ENCODE data around the gene MBNL2.

Gene MBNL2

DNA sequence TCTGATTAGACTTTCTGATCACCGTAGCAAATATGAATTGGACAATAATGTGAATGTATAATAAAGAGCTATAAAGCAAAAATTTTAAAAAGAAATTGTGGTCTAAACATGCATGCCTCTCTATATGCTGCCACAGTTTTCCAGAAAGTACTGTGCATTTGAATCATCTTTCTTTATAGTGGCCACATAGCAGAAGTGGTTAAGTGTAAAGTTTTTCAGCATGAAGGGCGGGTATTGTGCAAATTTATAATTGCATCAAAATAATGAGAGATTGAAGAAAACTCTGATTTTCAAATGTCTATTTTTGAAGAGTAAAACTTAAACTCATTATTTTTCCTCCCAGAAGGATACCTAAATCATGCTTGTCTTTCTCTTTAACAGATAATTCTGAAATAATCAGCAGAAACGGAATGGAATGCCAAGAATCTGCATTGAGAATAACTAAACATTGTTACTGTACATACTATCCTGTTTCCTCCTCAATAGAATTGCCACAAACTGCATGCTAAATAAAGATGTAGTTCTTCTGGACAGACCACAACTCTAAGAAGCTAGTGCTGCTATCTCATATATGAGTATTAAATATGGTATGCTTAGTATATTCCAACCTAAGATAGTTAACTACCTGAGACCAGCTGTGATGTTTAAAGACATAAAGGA, 168.9 kb downstream of the MBNL2 start:
- DNase-seq, result no peak

DNA sequence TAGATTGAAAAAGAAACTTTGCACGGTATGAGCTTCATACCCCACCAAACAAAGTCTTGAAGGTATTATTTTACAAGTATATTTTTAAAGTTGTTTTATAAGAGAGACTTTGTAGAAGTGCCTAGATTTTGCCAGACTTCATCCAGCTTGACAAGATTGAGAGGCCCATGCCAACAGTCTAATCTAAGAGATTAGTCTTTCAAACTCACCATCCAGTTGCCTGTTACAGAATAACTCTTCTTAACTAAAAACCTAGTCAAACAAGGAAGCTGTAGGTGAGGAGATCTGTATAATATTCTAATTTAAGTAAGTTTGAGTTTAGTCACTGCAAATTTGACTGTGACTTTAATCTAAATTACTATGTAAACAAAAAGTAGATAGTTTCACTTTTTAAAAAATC, 169.9 kb downstream of the MBNL2 start:
- DNase-seq, result no peak

- DNase-seq, result no peak
Observed at GRCh38 chr13:97394542-97394941, 172.4 kb downstream of the MBNL2 start.

- no peak for DNase-seq
Observed at GRCh38 chr13:97395447-97396136, 173.5 kb downstream of the MBNL2 start.

- DNase-seq, result no peak
Observed at GRCh38 chr13:97397267-97397666, 175.1 kb downstream of the MBNL2 start.

DNA sequence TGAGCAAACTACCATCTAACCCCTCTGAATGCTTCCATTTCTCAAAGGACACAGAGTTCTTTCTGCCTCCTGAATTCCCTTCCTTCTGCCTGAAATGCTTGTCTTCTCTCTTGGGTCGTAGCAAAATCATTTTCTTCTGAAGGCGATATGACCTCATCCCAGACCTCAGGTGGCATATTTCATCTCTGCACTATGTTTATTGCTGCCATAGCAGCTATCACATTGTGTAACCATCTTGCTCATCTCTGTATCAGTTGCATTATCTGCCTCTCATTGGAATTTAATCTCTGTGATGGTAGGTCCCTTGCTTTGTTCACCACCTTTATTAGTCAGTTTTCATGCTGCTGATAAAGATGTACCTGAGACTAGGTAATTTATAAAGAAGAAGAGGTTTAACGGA, 179.3 kb downstream of the MBNL2 start:
- no peak for DNase-seq

- DNase-seq, result no peak
Observed at GRCh38 chr13:97403893-97404750, 182.0 kb downstream of the MBNL2 start.

- no peak for DNase-seq
Observed at GRCh38 chr13:97407540-97407939, 185.4 kb downstream of the MBNL2 start.

DNA sequence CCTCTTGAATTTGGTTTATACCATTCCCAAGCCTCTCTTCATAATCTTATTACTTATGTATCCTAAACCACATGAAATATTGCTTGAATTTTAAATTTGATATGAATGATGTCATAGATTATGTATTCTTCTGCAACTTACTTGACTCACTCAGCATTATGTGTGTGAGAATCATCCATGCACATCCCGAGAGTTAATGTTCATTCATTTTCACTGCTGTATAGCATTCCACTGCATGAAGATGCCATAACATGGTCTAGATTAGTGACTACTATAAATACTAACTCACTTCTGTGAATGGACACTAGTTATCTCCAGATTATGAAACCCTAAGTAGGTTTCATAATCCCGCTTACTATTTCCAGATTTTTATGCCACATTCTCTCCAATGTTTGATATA, 186.8 kb downstream of the MBNL2 start:
- no peak for DNase-seq

GRCh38 chr13:97411984-97412383, 189.9 kb downstream of the MBNL2 start:
- no peak for DNase-seq

GRCh38 chr13:97413694-97414093, 191.6 kb downstream of the MBNL2 start:
- DNase-seq, result no peak

DNA sequence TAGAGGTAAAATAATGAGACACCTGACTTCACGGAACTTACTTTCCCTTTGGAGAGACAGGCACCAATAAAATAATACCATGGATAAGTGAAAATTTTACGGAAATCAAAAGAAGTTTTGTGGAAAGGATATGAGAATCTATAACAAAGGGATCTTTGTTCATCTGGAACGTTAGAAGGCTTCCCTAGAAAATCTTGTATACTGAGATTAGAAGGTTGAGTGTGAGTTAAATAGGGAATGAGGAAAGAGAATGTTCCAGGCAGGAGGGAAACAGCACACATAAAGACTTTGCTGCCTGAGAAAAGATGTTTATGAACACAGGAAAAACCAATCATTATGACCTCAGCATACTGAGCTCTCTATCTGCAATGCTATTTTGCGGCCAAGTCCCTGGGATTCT, 192.3 kb downstream of the MBNL2 start:
- no peak for DNase-seq

DNA sequence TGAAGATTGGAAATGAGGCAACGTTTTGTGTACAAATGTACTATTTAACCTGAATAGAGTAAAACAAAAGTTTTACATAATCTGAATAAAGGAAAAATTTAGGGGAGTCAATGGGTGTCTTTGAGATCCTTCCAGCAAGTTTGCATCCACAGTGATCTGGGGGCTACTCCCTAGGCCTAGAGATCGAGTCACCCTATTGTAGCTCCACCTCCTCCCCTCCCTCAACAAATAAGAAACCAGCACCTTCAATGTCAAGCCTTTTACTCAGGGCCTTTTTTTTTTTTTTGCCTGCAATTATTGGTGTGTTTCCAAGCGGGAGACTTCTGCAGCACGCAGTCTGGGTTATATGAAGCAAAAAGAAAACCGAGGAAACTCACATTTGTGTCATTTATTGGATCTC, 195.6 kb downstream of the MBNL2 start:
- no peak for DNase-seq

DNA sequence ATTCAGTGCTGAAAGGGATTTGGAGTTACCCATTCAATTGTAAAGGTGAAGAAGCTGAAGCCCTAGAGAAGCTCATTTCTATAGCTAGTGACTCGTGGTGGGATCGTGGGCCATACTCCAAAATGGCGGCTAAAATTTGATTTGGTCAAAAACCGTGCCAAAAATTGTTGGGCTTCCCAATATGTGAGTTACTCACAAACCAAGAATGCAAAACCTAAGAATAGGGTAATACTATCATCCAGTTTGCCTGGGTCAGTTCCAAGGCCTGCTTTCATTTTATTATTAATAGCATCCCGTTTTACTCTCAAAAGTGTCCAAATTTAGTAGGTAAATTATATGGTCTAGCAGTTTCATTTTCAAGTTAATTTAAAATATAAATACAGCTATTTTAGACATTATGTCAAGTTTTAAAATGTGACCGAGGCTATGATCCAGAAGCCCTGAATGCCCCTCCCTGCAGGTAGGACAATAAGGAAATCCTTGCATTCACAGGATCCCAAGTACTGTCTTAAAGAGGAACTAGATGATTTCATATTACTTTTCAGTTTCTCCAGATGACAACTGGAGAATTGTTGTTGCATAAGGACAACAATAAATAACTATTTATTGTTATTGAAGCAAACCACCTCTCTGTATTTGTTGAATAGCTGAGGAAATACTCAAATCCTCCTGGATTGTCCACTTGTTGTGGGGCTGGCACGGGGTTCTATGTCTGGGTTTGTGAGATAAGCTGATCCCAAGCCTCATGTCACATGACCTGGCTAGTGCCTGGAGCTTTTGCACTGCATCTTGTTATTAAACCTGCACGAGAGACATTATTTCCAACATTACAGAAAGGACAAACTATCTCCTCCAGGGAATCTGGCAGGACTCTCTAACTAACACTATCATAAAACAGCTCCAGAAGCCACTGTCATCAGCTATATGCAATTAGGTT, 200.3 kb downstream of the MBNL2 start:
- no peak for DNase-seq

- DNase-seq, result no peak
Observed at GRCh38 chr13:97423300-97424045, 201.3 kb downstream of the MBNL2 start.

- DNase-seq, result no peak
Observed at GRCh38 chr13:97425590-97425989, 203.5 kb downstream of the MBNL2 start.

- no peak for DNase-seq
Observed at GRCh38 chr13:97426695-97427094, 204.6 kb downstream of the MBNL2 start.

- DNase-seq, result no peak
Observed at GRCh38 chr13:97429681-97430081, 207.5 kb downstream of the MBNL2 start.

DNA sequence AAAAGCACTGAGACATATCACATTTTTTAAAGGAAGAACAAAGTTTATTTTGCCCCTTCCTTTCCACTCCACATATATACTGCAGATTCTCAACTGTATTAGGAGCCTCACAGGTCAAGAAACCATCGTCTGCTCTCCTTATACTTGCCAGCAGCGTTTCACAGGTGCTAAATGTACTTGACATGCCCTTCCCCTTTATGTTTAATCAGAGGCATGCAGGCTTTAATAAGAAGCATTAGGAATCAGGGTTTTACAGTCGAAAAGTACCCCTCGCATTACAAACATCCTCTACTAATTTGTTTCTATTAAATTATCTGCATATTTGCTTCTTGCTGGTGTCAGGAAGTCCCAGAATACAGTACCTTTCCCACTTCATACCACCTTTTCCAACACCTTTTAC, 208.2 kb downstream of the MBNL2 start:
- no peak for DNase-seq

- DNase-seq, result no peak
Observed at GRCh38 chr13:97431171-97431764, 209.1 kb downstream of the MBNL2 start.

- no peak for DNase-seq
Observed at GRCh38 chr13:97432232-97432916, 210.2 kb downstream of the MBNL2 start.

Data from CD4-positive, alpha-beta T cell treated with Interleukin-17A for 4 hours (primary cell).